Measurements from ENCODE around the gene SRBD1. TPM values are rescaled to one million over a fixed set of nuclear protein-coding genes. Genes with fewer than 3 reads are reported as not detected.

SRBD1 gene
- total and polyA plus RNA-seq, 2 experiments from 2014 or later, result 27.4 to 46.3 TPM

DNA sequence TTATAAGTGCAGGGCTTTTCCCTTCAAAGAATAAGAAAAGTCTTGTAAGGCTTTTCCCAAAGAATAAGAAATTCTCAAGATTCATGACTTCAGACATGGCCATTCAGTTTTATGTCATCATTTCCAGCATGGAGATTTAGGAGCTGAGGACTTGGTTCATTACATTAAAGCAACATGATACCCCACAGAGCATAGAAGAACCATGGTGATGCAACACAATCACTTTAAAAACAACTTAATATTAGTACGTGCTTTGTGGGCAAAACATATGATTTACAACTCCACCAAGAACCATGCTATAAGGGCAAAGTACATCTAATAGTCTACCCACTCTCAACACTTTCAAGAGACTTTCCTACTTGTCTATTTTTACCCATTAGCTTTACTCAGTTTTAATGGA lies 214.4 kb downstream of the SRBD1 start (continued):
- TF ChIP-seq, protein P1, sequence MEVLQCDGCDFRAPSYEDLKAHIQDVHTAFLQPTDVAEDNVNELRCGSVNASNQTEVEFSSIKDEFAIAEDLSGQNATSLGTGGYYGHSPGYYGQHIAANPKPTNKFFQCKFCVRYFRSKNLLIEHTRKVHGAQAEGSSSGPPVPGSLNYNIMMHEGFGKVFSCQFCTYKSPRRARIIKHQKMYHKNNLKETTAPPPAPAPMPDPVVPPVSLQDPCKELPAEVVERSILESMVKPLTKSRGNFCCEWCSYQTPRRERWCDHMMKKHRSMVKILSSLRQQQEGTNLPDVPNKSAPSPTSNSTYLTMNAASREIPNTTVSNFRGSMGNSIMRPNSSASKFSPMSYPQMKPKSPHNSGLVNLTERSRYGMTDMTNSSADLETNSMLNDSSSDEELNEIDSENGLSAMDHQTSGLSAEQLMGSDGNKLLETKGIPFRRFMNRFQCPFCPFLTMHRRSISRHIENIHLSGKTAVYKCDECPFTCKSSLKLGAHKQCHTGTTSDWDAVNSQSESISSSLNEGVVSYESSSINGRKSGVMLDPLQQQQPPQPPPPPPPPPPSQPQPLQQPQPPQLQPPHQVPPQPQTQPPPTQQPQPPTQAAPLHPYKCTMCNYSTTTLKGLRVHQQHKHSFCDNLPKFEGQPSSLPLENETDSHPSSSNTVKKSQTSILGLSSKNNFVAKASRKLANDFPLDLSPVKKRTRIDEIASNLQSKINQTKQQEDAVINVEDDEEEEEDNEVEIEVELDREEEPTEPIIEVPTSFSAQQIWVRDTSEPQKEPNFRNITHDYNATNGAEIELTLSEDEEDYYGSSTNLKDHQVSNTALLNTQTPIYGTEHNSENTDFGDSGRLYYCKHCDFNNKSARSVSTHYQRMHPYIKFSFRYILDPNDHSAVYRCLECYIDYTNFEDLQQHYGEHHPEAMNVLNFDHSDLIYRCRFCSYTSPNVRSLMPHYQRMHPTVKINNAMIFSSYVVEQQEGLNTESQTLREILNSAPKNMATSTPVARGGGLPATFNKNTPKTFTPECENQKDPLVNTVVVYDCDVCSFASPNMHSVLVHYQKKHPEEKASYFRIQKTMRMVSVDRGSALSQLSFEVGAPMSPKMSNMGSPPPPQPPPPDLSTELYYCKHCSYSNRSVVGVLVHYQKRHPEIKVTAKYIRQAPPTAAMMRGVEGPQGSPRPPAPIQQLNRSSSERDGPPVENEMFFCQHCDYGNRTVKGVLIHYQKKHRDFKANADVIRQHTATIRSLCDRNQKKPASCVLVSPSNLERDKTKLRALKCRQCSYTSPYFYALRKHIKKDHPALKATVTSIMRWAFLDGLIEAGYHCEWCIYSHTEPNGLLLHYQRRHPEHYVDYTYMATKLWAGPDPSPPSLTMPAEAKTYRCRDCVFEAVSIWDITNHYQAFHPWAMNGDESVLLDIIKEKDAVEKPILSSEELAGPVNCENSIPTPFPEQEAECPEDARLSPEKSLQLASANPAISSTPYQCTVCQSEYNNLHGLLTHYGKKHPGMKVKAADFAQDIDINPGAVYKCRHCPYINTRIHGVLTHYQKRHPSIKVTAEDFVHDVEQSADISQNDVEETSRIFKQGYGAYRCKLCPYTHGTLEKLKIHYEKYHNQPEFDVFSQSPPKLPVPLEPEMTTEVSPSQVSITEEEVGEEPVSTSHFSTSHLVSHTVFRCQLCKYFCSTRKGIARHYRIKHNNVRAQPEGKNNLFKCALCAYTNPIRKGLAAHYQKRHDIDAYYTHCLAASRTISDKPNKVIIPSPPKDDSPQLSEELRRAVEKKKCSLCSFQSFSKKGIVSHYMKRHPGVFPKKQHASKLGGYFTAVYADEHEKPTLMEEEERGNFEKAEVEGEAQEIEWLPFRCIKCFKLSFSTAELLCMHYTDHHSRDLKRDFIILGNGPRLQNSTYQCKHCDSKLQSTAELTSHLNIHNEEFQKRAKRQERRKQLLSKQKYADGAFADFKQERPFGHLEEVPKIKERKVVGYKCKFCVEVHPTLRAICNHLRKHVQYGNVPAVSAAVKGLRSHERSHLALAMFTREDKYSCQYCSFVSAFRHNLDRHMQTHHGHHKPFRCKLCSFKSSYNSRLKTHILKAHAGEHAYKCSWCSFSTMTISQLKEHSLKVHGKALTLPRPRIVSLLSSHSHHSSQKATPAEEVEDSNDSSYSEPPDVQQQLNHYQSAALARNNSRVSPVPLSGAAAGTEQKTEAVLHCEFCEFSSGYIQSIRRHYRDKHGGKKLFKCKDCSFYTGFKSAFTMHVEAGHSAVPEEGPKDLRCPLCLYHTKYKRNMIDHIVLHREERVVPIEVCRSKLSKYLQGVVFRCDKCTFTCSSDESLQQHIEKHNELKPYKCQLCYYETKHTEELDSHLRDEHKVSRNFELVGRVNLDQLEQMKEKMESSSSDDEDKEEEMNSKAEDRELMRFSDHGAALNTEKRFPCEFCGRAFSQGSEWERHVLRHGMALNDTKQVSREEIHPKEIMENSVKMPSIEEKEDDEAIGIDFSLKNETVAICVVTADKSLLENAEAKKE (CRISPR knock-in tag; IDR thresholded peaks at IDR 0.05), result no peak

DNA sequence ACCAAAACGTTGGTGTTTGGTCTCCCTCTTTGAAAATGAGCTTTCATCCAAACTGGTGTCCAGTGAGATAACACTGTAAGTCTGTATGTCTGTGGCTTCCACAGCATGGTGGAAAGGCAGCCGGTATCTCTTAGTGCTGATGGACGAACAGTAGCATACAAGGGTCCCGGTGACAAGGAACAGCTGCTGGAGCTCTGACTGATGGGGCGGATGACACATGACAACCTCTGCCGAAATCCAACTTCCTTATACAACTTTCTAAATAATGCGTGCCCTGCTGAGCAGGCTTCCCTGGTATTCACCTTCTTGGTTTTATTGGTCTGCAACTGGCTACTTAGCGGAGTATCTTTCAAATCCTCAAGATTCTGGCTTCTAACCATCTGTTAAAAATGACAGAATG lies 216.2 kb downstream of the SRBD1 start:
- Histone ChIP-seq H3K9me2 (ENCODE audit: insufficient read depth) (no peaks in the 10 kb centered on the region), H3K36me3 (ENCODE audit: insufficient read depth) (no peaks in the 10 kb centered on the region), H3K4me1 (ENCODE audit: insufficient read depth) (peaks cover 62% of the 10 kb centered on the region), H4K20me1 (replicated peaks; ENCODE audit: insufficient read depth) (no peaks in the 10 kb centered on the region), H3K4me3 (no peak overlapping the region), H2AFZ (no peak overlapping the region), H3K27ac (ENCODE audit: low read depth) (no peak overlapping the region), H3K79me2 (replicated peaks; ENCODE audit: insufficient read depth) (no peaks in the 10 kb centered on the region), H3F3A (replicated peaks; ENCODE audit: low read depth) (no peaks in the 10 kb centered on the region), H3K27me3 (ENCODE audit: insufficient read depth) (no peaks in the 10 kb centered on the region), H3K4me2 (no peak overlapping the region)
- no peaks in the 10 kb centered on the region for H3K9me3 Mint-ChIP-seq
- TF ChIP-seq, protein P2, sequence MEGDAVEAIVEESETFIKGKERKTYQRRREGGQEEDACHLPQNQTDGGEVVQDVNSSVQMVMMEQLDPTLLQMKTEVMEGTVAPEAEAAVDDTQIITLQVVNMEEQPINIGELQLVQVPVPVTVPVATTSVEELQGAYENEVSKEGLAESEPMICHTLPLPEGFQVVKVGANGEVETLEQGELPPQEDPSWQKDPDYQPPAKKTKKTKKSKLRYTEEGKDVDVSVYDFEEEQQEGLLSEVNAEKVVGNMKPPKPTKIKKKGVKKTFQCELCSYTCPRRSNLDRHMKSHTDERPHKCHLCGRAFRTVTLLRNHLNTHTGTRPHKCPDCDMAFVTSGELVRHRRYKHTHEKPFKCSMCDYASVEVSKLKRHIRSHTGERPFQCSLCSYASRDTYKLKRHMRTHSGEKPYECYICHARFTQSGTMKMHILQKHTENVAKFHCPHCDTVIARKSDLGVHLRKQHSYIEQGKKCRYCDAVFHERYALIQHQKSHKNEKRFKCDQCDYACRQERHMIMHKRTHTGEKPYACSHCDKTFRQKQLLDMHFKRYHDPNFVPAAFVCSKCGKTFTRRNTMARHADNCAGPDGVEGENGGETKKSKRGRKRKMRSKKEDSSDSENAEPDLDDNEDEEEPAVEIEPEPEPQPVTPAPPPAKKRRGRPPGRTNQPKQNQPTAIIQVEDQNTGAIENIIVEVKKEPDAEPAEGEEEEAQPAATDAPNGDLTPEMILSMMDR (conservative IDR thresholded peaks at IDR 0.05; ENCODE audit: low read depth in 2 of 2), result no peak
- TF ChIP-seq CREB1 (CRISPR knock-in tag; IDR thresholded peaks at IDR 0.05; ENCODE audit: low read depth) (no peak), POLR2AphosphoS5 (IDR thresholded peaks at IDR 0.05; ENCODE audit: low read depth) (no peak), JUNB (IDR thresholded peaks at IDR 0.05; ENCODE audit: unreplicated experiment) (no peak), NANOG (IDR thresholded peaks at IDR 0.05; ENCODE audit: borderline replicate concordance) (no peak), STAT1 (IDR thresholded peaks at IDR 0.05; ENCODE audit: unreplicated experiment) (no peak), EZH2 (IDR thresholded peaks at IDR 0.05; ENCODE audit: low read depth, unreplicated experiment) (no peak)
- TF ChIP-seq, protein P3, sequence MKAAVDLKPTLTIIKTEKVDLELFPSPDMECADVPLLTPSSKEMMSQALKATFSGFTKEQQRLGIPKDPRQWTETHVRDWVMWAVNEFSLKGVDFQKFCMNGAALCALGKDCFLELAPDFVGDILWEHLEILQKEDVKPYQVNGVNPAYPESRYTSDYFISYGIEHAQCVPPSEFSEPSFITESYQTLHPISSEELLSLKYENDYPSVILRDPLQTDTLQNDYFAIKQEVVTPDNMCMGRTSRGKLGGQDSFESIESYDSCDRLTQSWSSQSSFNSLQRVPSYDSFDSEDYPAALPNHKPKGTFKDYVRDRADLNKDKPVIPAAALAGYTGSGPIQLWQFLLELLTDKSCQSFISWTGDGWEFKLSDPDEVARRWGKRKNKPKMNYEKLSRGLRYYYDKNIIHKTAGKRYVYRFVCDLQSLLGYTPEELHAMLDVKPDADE (IDR thresholded peaks at IDR 0.05), result no peak
- TF ChIP-seq, protein P4, sequence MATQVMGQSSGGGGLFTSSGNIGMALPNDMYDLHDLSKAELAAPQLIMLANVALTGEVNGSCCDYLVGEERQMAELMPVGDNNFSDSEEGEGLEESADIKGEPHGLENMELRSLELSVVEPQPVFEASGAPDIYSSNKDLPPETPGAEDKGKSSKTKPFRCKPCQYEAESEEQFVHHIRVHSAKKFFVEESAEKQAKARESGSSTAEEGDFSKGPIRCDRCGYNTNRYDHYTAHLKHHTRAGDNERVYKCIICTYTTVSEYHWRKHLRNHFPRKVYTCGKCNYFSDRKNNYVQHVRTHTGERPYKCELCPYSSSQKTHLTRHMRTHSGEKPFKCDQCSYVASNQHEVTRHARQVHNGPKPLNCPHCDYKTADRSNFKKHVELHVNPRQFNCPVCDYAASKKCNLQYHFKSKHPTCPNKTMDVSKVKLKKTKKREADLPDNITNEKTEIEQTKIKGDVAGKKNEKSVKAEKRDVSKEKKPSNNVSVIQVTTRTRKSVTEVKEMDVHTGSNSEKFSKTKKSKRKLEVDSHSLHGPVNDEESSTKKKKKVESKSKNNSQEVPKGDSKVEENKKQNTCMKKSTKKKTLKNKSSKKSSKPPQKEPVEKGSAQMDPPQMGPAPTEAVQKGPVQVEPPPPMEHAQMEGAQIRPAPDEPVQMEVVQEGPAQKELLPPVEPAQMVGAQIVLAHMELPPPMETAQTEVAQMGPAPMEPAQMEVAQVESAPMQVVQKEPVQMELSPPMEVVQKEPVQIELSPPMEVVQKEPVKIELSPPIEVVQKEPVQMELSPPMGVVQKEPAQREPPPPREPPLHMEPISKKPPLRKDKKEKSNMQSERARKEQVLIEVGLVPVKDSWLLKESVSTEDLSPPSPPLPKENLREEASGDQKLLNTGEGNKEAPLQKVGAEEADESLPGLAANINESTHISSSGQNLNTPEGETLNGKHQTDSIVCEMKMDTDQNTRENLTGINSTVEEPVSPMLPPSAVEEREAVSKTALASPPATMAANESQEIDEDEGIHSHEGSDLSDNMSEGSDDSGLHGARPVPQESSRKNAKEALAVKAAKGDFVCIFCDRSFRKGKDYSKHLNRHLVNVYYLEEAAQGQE (IDR thresholded peaks at IDR 0.05; ENCODE audit: unreplicated experiment), result no peak
- ATAC-seq, result no peak
- no peak overlapping the region for H3K27ac Mint-ChIP-seq
- no peak for DNase-seq (ENCODE audit: low spot score)
- peaks cover 69% of the 10 kb centered on the region for H3K4me1 Mint-ChIP-seq
- H3K27me3 Mint-ChIP-seq (ENCODE audit: insufficient read depth, low read depth, poor library complexity), result peaks cover 2% of the 10 kb centered on the region
- H3K4me3 Mint-ChIP-seq, result no peak overlapping the region
- H3K36me3 Mint-ChIP-seq (ENCODE audit: low read depth), result no peaks in the 10 kb centered on the region
